HL-60 (cell line): Measurements from ENCODE around the gene SPIB.

Source experiments
- GABPA ChIP-seq: IDR thresholded peaks from 2 replicates; pipeline ENCODE4 v1.6.1; 2012; ENCODE audit warnings: low read depth
- POLR2AphosphoS5 ChIP-seq: IDR thresholded peaks from 2 replicates; pipeline ENCODE4 v1.6.1; 2012; ENCODE audit warnings: low read depth
- SPI1 ChIP-seq: IDR thresholded peaks from 2 replicates; pipeline ENCODE4 v1.6.1; 2012; ENCODE audit warnings: low read depth, mild to moderate bottlenecking, borderline replicate concordance
- TF ChIP-seq, protein P1 (sequence below): IDR thresholded peaks from one replicate; pipeline ENCODE4 v1.5.1; 2011; ENCODE audit warnings: low read length, control low read depth, inconsistent platforms; ENCODE audit not compliant: insufficient read depth
- TF ChIP-seq, protein P2 (sequence below): IDR thresholded peaks from 2 replicates; pipeline ENCODE4 v1.6.1; 2012; ENCODE audit warnings: low read depth; ENCODE audit not compliant: insufficient replicate concordance

DNA sequence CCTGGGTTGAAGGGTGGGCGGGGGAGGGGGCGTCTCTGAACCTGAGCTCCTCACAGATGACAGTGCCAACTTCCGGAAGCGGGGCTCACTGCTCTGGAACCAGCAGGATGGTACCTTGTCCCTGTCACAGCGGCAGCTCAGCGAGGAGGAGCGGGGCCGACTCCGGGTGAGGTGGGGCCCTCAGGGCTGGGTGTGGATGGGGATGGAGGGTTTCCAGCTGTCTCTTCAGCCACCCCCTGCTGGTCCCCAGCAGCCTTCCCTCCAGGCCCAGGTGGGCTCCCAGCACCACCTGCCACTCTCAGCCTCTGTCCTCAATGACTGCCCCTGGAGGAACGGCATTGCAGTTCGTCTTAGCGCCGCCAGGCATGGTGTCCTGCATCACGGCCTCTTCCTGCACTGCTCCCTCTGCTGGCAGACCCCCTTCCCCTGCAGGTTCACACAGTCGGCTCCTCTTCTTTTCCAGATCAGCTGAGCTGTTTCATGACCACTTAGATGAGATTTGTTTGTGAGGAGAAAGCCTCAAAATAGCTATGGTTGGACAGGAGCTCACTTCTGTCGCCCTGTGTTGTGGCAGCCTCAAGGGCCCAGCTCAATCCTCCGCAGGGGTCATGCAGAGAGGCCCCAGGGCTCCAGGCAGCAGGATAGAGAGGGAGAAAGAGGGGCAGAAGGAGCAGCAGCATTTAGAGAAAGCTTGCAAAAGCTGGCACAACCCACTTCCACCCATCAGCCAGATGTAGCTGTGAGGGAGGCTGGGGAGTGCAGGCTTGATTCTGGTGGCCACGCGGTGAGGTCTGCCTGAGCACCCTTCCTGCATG, 60.4 kb downstream of the SPIB start:
- TF ChIP-seq, protein P1, sequence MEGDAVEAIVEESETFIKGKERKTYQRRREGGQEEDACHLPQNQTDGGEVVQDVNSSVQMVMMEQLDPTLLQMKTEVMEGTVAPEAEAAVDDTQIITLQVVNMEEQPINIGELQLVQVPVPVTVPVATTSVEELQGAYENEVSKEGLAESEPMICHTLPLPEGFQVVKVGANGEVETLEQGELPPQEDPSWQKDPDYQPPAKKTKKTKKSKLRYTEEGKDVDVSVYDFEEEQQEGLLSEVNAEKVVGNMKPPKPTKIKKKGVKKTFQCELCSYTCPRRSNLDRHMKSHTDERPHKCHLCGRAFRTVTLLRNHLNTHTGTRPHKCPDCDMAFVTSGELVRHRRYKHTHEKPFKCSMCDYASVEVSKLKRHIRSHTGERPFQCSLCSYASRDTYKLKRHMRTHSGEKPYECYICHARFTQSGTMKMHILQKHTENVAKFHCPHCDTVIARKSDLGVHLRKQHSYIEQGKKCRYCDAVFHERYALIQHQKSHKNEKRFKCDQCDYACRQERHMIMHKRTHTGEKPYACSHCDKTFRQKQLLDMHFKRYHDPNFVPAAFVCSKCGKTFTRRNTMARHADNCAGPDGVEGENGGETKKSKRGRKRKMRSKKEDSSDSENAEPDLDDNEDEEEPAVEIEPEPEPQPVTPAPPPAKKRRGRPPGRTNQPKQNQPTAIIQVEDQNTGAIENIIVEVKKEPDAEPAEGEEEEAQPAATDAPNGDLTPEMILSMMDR: peak; percentile 10
- TF ChIP-seq GABPA (no peak), POLR2AphosphoS5 (no peak), SPI1 (no peak)
- TF ChIP-seq, protein P2, sequence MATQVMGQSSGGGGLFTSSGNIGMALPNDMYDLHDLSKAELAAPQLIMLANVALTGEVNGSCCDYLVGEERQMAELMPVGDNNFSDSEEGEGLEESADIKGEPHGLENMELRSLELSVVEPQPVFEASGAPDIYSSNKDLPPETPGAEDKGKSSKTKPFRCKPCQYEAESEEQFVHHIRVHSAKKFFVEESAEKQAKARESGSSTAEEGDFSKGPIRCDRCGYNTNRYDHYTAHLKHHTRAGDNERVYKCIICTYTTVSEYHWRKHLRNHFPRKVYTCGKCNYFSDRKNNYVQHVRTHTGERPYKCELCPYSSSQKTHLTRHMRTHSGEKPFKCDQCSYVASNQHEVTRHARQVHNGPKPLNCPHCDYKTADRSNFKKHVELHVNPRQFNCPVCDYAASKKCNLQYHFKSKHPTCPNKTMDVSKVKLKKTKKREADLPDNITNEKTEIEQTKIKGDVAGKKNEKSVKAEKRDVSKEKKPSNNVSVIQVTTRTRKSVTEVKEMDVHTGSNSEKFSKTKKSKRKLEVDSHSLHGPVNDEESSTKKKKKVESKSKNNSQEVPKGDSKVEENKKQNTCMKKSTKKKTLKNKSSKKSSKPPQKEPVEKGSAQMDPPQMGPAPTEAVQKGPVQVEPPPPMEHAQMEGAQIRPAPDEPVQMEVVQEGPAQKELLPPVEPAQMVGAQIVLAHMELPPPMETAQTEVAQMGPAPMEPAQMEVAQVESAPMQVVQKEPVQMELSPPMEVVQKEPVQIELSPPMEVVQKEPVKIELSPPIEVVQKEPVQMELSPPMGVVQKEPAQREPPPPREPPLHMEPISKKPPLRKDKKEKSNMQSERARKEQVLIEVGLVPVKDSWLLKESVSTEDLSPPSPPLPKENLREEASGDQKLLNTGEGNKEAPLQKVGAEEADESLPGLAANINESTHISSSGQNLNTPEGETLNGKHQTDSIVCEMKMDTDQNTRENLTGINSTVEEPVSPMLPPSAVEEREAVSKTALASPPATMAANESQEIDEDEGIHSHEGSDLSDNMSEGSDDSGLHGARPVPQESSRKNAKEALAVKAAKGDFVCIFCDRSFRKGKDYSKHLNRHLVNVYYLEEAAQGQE: no peak
